Type B pancreatic cell (in vitro differentiated cells): Measurements from ENCODE around the gene GNRH2. TPM values are rescaled to one million over a fixed set of nuclear protein-coding genes. Genes with fewer than 3 reads are reported as not detected.

ENCODE experiments used
- DNase-seq: peaks from one replicate; pipeline ENCODE4 v3.0.0; 2021; ENCODE audit warnings: mixed read lengths; ENCODE audit not compliant: unreplicated experiment; ENCODE audit errors: extremely low spot score
- H3K27ac Mint-ChIP-seq: 2 replicates; pipeline ENCODE4 v1.8.0; 2021; ENCODE audit warnings: mild to moderate bottlenecking, mixed read lengths
- H3K27me3 Mint-ChIP-seq: 2 replicates; pipeline ENCODE4 v1.8.0; 2021; ENCODE audit warnings: mixed read lengths
- H3K36me3 Mint-ChIP-seq: 2 replicates; pipeline ENCODE4 v1.8.0; 2021; ENCODE audit warnings: mixed read lengths
- H3K4me1 Mint-ChIP-seq: one replicate; pipeline ENCODE4 v1.8.0; 2021; ENCODE audit warnings: mixed read lengths; ENCODE audit not compliant: unreplicated experiment
- H3K4me3 Mint-ChIP-seq: 2 replicates; pipeline ENCODE4 v1.8.0; 2021; ENCODE audit warnings: mild to moderate bottlenecking, mixed read lengths
- H3K9me3 Mint-ChIP-seq: 2 replicates; pipeline ENCODE4 v1.8.0; 2021; ENCODE audit warnings: mixed read lengths
- total RNA-seq: library from RNA; stranded (reverse); gene quantifications from 2 replicates; pipeline ENCODE4 v1.2.1, GENCODE V29; 2021; ENCODE audit warnings: low replicate concordance
- TF ChIP-seq, protein P1 (sequence below): fragments of 200-600 bp; sonication (generic); conservative IDR thresholded peaks from 2 replicates; pipeline ENCODE4 v1.5.0; 2021; ENCODE audit warnings: antibody characterized with exemption, mild to moderate bottlenecking

The GNRH2 gene
- total RNA-seq, 1 donor from 2014 or later = 0.99 TPM

GRCh38 chr20:3081641-3082040 lies 38.2 kb downstream of the GNRH2 start:
- Mint-ChIP-seq H3K27me3 (peaks cover 71% of the 10 kb centered on the region), H3K4me1 (no peaks in the 10 kb centered on the region), H3K9me3 (no peaks in the 10 kb centered on the region), H3K4me3 (peak overlapping the region; percentile 14), H3K27ac (no peak overlapping the region), H3K36me3 (no peaks in the 10 kb centered on the region)
- no peak for DNase-seq
- TF ChIP-seq, protein P1, sequence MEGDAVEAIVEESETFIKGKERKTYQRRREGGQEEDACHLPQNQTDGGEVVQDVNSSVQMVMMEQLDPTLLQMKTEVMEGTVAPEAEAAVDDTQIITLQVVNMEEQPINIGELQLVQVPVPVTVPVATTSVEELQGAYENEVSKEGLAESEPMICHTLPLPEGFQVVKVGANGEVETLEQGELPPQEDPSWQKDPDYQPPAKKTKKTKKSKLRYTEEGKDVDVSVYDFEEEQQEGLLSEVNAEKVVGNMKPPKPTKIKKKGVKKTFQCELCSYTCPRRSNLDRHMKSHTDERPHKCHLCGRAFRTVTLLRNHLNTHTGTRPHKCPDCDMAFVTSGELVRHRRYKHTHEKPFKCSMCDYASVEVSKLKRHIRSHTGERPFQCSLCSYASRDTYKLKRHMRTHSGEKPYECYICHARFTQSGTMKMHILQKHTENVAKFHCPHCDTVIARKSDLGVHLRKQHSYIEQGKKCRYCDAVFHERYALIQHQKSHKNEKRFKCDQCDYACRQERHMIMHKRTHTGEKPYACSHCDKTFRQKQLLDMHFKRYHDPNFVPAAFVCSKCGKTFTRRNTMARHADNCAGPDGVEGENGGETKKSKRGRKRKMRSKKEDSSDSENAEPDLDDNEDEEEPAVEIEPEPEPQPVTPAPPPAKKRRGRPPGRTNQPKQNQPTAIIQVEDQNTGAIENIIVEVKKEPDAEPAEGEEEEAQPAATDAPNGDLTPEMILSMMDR = no peak

- TF ChIP-seq, protein P1 = no peak
- Mint-ChIP-seq H3K4me3 (peak overlapping the region; percentile 72), H3K27ac (no peak overlapping the region), H3K9me3 (no peaks in the 10 kb centered on the region), H3K27me3 (peaks cover 71% of the 10 kb centered on the region), H3K4me1 (no peaks in the 10 kb centered on the region), H3K36me3 (no peaks in the 10 kb centered on the region)
- DNase-seq = no peak
Measured at GRCh38 chr20:3082306-3082951, 39.0 kb downstream of the GNRH2 start.

DNA sequence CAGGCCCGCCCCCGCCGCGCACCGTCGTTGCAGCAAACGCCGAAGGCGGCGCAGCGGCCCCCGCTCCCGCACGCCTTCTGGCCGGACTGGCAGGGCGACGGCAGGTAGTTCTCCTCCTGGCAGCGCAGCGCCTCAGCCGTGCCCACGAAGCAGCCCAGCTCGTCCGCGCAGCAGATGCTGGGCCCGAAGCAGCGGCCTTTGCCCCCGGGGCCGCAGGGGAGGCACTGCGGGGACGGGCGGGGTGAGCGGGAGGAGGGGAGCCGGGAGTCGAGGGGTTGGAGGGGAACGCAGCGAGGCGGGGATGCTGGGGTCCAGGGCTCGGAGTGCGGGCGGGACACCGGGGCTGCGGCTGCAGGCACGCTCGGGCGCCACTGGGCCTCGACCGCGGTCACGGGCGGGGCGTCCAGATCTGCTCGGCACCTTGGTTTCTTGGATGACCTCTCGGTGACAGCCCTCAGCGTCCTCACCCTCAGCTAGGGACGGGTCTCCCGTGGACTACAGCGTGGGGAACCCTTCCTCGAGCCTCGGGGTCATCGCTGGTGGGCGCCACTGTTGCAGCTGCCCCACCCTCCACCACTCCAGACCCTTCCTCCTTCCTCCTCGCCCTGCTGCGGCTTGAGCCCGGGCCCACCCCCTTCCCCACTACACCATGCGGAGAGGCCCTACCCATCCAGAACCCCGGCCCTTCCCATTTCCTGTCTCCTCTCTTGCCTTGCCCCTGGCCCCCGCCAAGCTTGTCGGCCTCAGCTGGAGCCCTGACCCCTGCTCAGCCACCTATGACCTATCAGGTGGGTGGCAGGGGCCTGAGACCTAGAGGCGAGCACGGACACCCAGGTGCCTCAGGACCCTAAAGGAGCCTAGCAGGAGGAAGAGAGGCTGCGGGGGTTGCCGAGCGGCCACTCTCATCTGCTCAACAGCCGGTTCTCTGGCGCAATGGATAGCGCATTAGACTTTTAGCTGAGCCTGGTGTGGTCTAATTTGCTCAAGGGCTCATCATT lies 39.8 kb downstream of the GNRH2 start:
- TF ChIP-seq, protein P1 = no peak
- no peaks in the 10 kb centered on the region for H3K4me1 Mint-ChIP-seq
- no peak overlapping the region for H3K27ac Mint-ChIP-seq
- no peak for DNase-seq
- H3K4me3 Mint-ChIP-seq = peak overlapping the region; percentile 52
- H3K36me3 Mint-ChIP-seq = no peaks in the 10 kb centered on the region
- H3K27me3 Mint-ChIP-seq = peaks cover 66% of the 10 kb centered on the region
- no peaks in the 10 kb centered on the region for H3K9me3 Mint-ChIP-seq

DNA sequence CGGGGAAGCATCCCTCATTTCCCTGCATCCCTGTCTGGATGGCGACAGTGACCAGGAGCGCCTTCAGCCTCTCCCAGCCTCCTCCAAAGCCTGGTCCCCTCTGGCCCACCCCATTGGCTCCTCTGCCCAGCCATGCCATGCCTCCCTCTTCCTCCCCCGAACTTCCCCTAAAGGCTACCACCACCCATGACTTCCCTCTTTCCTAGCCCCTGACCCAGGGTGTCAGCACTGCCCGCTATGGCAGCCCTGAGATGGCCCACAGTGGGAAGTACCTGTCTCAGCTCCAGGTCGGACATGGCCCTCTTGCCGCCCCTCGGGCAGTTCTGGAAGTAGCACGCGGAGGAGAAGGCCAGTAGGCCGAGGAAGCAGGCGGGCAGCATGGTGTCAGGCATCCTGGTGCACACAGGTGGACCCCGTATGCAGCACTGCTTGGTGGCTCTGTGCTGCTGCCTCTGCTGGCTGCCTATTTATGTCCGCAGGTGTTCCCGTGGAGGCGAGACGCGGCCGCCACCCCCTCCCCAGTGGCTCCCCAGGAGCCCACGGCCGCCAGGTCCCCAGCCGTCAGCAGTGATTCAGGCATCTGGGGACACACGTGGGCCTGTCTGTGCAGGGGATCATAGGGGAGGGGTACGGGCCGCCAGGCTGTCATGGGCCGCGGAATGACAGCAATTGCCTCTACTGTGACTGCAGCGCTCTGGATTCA lies 41.0 kb downstream of the GNRH2 start, which contains the start of gene AVP:
TSS of gene AVP (minus strand) at position 442 of the 703 bp plus-strand sequence. CDS start at position 392, 50 bp downstream.
- Mint-ChIP-seq H3K36me3 (no peaks in the 10 kb centered on the region), H3K9me3 (no peaks in the 10 kb centered on the region), H3K27ac (no peak within 1 kb of the TSS), H3K4me1 (no peaks in the 10 kb centered on the region), H3K27me3 (peaks cover 61% of the 10 kb centered on the region), H3K4me3 (peak within 1 kb of the TSS; percentile 52)
- TF ChIP-seq, protein P1 = no peak
- DNase-seq = no peak

GRCh38 chr20:3084986-3085360 lies 41.6 kb downstream of the GNRH2 start:
- H3K27ac Mint-ChIP-seq = no peak overlapping the region
- H3K4me3 Mint-ChIP-seq = no peak overlapping the region
- H3K27me3 Mint-ChIP-seq = peaks cover 61% of the 10 kb centered on the region
- H3K9me3 Mint-ChIP-seq = no peaks in the 10 kb centered on the region
- H3K36me3 Mint-ChIP-seq = no peaks in the 10 kb centered on the region
- DNase-seq = no peak
- TF ChIP-seq, protein P1 = no peak
- H3K4me1 Mint-ChIP-seq = no peaks in the 10 kb centered on the region
